ENCODE results near the gene TENT5A.
A peak's percentile ranks its signal among the peaks of the same experiment; 100 is the strongest.
"Not testable (repeated sequence)": the region's sequence is repeated elsewhere in the genome, so short reads cannot be mapped to it uniquely, and the experiment has no call there.

The TENT5A gene

GRCh38 chr6:81752084-81752920 lies at the start of gene TENT5A:
Gene TENT5A (minus strand): TSS chr6:81752681. CDS start chr6:81752141, 540 bp downstream.
- peak; percentile 71 for DNase-seq

- no peak for DNase-seq
These were observed 49.0 kb upstream of the TENT5A start for GRCh38 chr6:81801489-81801888.

GRCh38 chr6:81800666-81801065 lies 48.2 kb upstream of the TENT5A start:
- no peak for DNase-seq

- DNase-seq, result no peak
These were observed 46.8 kb upstream of the TENT5A start for GRCh38 chr6:81799323-81799722.

GRCh38 chr6:81797591-81797990 lies 45.1 kb upstream of the TENT5A start:
- DNase-seq, result no peak

- DNase-seq, result no peak
These were observed 43.4 kb upstream of the TENT5A start for GRCh38 chr6:81795890-81796289.

- DNase-seq, result no peak
These were observed 41.5 kb upstream of the TENT5A start for GRCh38 chr6:81793821-81794475.

- DNase-seq, result no peak
These were observed 40.3 kb upstream of the TENT5A start for GRCh38 chr6:81792826-81793225.

- no peak for DNase-seq
These were observed 39.3 kb upstream of the TENT5A start for GRCh38 chr6:81791756-81792155.

GRCh38 chr6:81790034-81790433 lies 37.6 kb upstream of the TENT5A start:
- DNase-seq, result no peak

GRCh38 chr6:81789291-81789690 lies 36.8 kb upstream of the TENT5A start:
- DNase-seq, result no peak

GRCh38 chr6:81788748-81789147 lies 36.3 kb upstream of the TENT5A start:
- no peak for DNase-seq

- DNase-seq, result no peak
These were observed 35.0 kb upstream of the TENT5A start for GRCh38 chr6:81787313-81788068.

GRCh38 chr6:81786150-81786549 lies 33.7 kb upstream of the TENT5A start:
- no peak for DNase-seq

GRCh38 chr6:81785377-81785776 lies 32.9 kb upstream of the TENT5A start:
- DNase-seq, result no peak

GRCh38 chr6:81783893-81784292 lies 31.4 kb upstream of the TENT5A start:
- DNase-seq, result no peak

- no peak for DNase-seq
These were observed 29.1 kb upstream of the TENT5A start for GRCh38 chr6:81781624-81782023.

GRCh38 chr6:81777586-81778268 lies 25.2 kb upstream of the TENT5A start:
- DNase-seq, result no peak

GRCh38 chr6:81776219-81776618 lies 23.7 kb upstream of the TENT5A start:
- not testable (repeated sequence) for DNase-seq

- DNase-seq, result no peak
These were observed 22.1 kb upstream of the TENT5A start for GRCh38 chr6:81774542-81774941.

GRCh38 chr6:81773887-81774286 lies 21.4 kb upstream of the TENT5A start:
- no peak for DNase-seq

GRCh38 chr6:81772741-81773140 lies 20.3 kb upstream of the TENT5A start:
- DNase-seq, result no peak

GRCh38 chr6:81771097-81771496 lies 18.6 kb upstream of the TENT5A start:
- DNase-seq, result no peak
